Uterus (tissue), 4 donors: ENCODE data around the gene TAS2R14. TPM values are rescaled to one million over a fixed set of nuclear protein-coding genes. Genes with fewer than 3 reads are reported as not detected.

Source experiments
- DNase-seq, 2 donors: peaks; one replicate each; pipeline ENCODE4 v3.0.0-alpha.2; 2019 to 2020
- H3K27ac ChIP-seq, 2 donors: fragments of 200-600 bp; sonication (generic); 1 replicate in 1 of 2; 2 replicates in 1 of 2; pipeline ENCODE4 v1.5.1; 2016 to 2018
- H3K27me3 ChIP-seq, 2 donors: fragments of 200-600 bp; sonication (generic); one replicate each; pipeline ENCODE4 v1.5.1; 2018 to 2019; ENCODE audit warnings: control low read depth in 1 of 2
- H3K36me3 ChIP-seq, 2 donors: fragments of 200-600 bp; sonication (generic); one replicate each; pipeline ENCODE4 v1.5.1; 2019; ENCODE audit warnings: control low read depth in 1 of 2
- H3K4me1 ChIP-seq, 2 donors: fragments of 200-600 bp; sonication (generic); one replicate each; pipeline ENCODE4 v1.5.1; 2018 to 2019; ENCODE audit warnings: control low read depth in 1 of 2
- H3K4me3 ChIP-seq, 2 donors: fragments of 200-600 bp; sonication (generic); 1 replicate in 1 of 2; 2 replicates in 1 of 2; pipeline ENCODE4 v1.5.1; 2018 to 2019; ENCODE audit warnings: mild to moderate bottlenecking in 1 of 2
- H3K9me3 ChIP-seq, 2 donors: fragments of 200-600 bp; sonication (generic); one replicate each; pipeline ENCODE4 v1.5.1; 2019; ENCODE audit warnings: control low read depth in 1 of 2
- POLR2A ChIP-seq, 2 donors: fragments of 450-650 bp; IDR thresholded peaks; one replicate each; pipeline ENCODE4 v1.6.1; 2016; ENCODE audit warnings: antibody characterized with exemption in 2 of 2, mild to moderate bottlenecking in 1 of 2, moderate library complexity in 1 of 2
- intact Hi-C: fragments of 100-400 bp; cut with DNase I; formaldehyde crosslinking; loops from one replicate; pipeline ENCODE4 v1.15.1; 2023; ENCODE audit warnings: low total_unique reads
- total RNA-seq, 4 donors: library from RNA; depleted of rRNA in 3 of 4; stranded (reverse); fragments of >200 nt in 3 of 4; gene quantifications; one replicate each; pipeline versions ENCODE4 v1.1.0 to v1.2.4, GENCODE V29; 2014 to 2023
- TF ChIP-seq, protein P1 (sequence below), 4 experiments: fragments of 200-600 bp in 2 of 4; fragments of 450-650 bp in 2 of 4; sonication (generic) in 2 of 4; IDR thresholded peaks; one replicate each; pipeline ENCODE4 v1.5.1; 2016 to 2019; ENCODE audit warnings: antibody characterized with exemption in 4 of 4, mild to moderate bottlenecking in 2 of 4, moderate library complexity in 1 of 4
- donor health status: DM: yes; HTN: yes; CAD: no.

Gene TAS2R14
- total RNA-seq, 4 donors from 2014 or later: 0.26 to 21.1 (median 9.1) TPM

DNA sequence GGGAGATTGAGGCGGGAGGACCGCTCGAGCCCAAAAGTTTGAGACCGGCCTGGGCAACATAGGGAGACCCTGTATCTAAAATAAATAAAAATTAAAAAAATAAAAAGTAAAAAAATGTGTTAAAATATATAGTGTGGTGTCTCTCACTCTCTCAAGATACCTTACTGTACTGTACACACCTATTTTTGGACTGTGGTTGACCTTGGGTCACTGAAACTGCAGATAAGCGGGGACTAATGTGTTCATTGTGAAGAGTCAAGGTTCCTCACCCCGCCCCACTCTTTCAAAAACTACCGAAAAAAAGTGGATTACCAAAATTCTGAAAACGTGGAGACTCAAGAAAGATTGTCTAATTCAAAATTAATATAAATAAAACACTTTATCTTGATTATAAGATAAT is 28.7 kb downstream of the TAS2R14 start:
- intact Hi-C loops: no loop called here
- no peak for DNase-seq
- Histone ChIP-seq H3K9me3 (no peaks in the 10 kb centered on the region), H3K27ac (no peak overlapping the region), H3K36me3 (no peaks in the 10 kb centered on the region), H3K4me1 (no peaks in the 10 kb centered on the region), H3K4me3 (no peak overlapping the region), H3K27me3 (no peaks in the 10 kb centered on the region)
- TF ChIP-seq, protein P1, sequence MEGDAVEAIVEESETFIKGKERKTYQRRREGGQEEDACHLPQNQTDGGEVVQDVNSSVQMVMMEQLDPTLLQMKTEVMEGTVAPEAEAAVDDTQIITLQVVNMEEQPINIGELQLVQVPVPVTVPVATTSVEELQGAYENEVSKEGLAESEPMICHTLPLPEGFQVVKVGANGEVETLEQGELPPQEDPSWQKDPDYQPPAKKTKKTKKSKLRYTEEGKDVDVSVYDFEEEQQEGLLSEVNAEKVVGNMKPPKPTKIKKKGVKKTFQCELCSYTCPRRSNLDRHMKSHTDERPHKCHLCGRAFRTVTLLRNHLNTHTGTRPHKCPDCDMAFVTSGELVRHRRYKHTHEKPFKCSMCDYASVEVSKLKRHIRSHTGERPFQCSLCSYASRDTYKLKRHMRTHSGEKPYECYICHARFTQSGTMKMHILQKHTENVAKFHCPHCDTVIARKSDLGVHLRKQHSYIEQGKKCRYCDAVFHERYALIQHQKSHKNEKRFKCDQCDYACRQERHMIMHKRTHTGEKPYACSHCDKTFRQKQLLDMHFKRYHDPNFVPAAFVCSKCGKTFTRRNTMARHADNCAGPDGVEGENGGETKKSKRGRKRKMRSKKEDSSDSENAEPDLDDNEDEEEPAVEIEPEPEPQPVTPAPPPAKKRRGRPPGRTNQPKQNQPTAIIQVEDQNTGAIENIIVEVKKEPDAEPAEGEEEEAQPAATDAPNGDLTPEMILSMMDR (IDR thresholded peaks at IDR 0.05): no peak

DNA sequence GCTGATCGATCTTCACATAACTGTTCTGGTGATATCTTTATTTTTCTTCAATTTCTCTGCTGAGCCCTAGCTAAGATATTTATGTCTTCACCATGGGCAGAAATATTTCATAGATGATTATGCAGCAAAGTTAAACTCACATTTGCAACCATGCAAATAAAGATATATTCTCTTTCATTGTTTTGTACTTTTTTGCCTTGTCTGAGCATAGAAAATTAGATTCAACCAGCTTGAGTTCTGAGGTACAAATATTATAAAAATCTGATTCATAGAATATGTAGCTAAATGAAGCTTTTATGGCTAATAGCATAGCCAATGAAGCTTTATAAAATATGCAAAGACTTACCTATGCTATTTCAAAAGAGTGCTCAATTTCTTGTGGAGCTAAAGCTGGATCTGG is 29.6 kb downstream of the TAS2R14 start, which contains the start of gene TAS2R13:
TSS of gene TAS2R13 (minus strand) at position 101 of the 400 bp plus-strand sequence. CDS start 264 bp downstream, outside the sequence.
- H3K27me3 ChIP-seq: no peaks in the 10 kb centered on the region

DNA sequence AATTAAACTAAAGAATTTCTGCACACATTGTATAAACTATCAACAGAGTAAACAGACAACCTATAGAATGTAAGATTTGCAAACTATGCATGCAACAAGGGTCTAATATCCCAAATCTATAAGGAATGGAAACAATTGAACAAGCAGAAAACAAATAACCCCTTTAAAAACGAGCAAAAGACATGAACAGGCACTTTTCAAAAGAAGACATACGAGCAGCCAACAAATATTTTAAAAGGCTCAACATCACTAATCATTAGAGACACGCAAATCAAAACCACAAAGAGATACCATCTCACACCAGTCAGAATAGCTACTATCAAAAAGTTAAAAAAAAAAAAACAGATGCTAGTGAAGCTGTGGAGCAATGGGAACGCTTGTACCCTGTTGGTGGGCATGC is 34.4 kb downstream of the TAS2R14 start:
- no peak for DNase-seq
- no peaks in the 10 kb centered on the region for H3K4me1 ChIP-seq
- no peak overlapping the region for H3K4me3 ChIP-seq
- no peaks in the 10 kb centered on the region for H3K36me3 ChIP-seq
- intact Hi-C loops: no loop called here
- no peak overlapping the region for H3K27ac ChIP-seq
- no peaks in the 10 kb centered on the region for H3K27me3 ChIP-seq
- peaks cover 0 to 25% of the 10 kb centered on the region in 2 donors for H3K9me3 ChIP-seq
- TF ChIP-seq, protein P1 (IDR thresholded peaks at IDR 0.05): no peak
- no peak for TF ChIP-seq POLR2A (IDR thresholded peaks at IDR 0.05)

More for the DNA sequence above, 29.6 kb downstream of the TAS2R14 start, which contains the start of gene TAS2R13:
- DNase-seq: no peak
- intact Hi-C loops: no loop called here
- TF ChIP-seq, protein P1 (IDR thresholded peaks at IDR 0.05): no peak
- TF ChIP-seq POLR2A (IDR thresholded peaks at IDR 0.05): no peak
- Histone ChIP-seq H3K4me3 (no peak within 1 kb of the TSS), H3K4me1 (no peaks in the 10 kb centered on the region), H3K9me3 (peaks cover 0 to 5% of the 10 kb centered on the region in 2 donors), H3K27ac (no peak within 1 kb of the TSS), H3K36me3 (no peaks in the 10 kb centered on the region)

DNA sequence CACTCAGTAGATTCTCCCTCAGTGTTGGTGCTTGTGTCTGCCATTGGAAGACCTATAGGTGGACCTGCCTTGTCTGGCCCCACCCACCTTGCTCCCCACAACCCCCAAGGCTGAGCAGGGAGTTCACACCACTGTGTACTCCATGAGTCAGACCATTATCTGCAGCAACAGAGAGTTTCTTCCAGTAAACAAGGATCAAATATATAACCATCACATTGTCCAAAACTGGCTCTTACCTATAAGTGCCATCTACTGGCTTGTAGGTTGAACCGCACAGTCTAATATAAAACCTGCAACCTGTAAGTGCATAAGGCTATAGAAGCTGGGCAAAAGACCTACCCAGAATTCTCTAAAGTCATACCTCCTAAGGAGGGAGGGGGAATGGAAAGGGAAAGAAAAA is 37.6 kb downstream of the TAS2R14 start:
- Histone ChIP-seq H3K27ac (no peak overlapping the region), H3K27me3 (no peaks in the 10 kb centered on the region), H3K4me1 (no peaks in the 10 kb centered on the region), H3K4me3 (no peak overlapping the region), H3K9me3 (peaks cover 0 to 25% of the 10 kb centered on the region in 2 donors), H3K36me3 (no peaks in the 10 kb centered on the region)
- no peak for DNase-seq
- TF ChIP-seq POLR2A (IDR thresholded peaks at IDR 0.05): no peak
- TF ChIP-seq, protein P1 (IDR thresholded peaks at IDR 0.05): no peak
- intact Hi-C loops: no loop called here

DNA sequence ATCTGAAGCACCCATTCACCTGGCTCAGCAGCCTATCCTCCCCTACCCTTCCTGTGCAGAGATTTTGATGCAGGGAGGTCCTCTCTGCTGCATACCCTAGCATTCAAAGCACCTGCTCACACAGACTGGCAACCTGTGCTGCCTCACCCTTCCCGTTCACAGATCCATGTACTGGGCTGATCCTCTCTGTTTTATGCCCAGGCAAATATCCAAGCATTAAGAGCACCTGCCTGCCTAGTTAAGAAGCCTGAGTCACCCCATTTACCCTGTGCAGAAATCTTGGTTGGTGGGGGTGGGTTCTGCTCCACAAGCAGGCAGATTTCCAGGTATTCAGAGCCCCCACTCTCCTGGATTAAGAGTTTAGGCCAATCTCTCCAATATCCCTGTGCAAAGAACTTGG is 38.1 kb downstream of the TAS2R14 start:
- Histone ChIP-seq H3K9me3 (peaks cover 0 to 25% of the 10 kb centered on the region in 2 donors), H3K27me3 (no peaks in the 10 kb centered on the region), H3K4me3 (no peak overlapping the region), H3K36me3 (no peaks in the 10 kb centered on the region), H3K27ac (no peak overlapping the region), H3K4me1 (no peaks in the 10 kb centered on the region)
- intact Hi-C loops: no loop called here
- TF ChIP-seq, protein P1 (IDR thresholded peaks at IDR 0.05): no peak
- TF ChIP-seq POLR2A (IDR thresholded peaks at IDR 0.05): no peak
- DNase-seq: no peak
